Measurements from ENCODE around the gene GGN.

DNA sequence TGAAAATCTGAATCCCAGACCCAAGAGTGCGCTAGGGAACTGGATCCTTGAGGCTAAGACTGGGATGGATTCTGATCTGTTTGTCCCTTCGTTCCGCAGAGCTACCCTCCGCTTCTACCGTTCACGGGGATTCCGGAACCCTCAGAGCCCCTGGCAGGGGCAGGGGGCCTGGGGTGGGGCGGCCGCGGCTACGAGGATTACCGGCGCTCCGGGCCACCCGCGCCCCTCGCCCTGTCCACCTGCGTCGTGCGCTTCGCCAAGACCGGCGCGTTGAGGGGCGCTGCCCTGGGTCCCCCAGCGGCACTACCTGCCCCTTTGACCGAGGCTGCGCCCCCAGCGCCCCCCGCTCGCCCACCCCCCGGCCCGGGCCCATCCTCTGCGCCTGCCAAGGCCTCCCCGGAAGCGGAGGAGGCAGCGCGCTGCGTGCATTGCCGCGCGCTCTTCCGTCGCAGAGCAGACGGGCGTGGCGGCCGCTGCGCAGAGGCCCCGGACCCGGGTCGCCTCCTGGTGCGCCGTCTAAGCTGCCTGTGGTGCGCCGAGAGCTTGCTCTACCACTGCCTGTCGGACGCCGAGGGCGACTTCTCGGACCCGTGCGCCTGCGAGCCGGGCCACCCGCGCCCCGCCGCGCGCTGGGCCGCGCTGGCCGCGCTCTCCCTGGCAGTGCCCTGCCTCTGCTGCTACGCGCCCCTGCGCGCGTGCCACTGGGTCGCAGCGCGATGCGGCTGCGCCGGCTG, 7.7 kb upstream of the GGN start:
- TF ChIP-seq, protein P1, sequence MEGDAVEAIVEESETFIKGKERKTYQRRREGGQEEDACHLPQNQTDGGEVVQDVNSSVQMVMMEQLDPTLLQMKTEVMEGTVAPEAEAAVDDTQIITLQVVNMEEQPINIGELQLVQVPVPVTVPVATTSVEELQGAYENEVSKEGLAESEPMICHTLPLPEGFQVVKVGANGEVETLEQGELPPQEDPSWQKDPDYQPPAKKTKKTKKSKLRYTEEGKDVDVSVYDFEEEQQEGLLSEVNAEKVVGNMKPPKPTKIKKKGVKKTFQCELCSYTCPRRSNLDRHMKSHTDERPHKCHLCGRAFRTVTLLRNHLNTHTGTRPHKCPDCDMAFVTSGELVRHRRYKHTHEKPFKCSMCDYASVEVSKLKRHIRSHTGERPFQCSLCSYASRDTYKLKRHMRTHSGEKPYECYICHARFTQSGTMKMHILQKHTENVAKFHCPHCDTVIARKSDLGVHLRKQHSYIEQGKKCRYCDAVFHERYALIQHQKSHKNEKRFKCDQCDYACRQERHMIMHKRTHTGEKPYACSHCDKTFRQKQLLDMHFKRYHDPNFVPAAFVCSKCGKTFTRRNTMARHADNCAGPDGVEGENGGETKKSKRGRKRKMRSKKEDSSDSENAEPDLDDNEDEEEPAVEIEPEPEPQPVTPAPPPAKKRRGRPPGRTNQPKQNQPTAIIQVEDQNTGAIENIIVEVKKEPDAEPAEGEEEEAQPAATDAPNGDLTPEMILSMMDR (IDR thresholded peaks at IDR 0.05): no peak
- TF ChIP-seq POLR2AphosphoS5 (IDR thresholded peaks at IDR 0.05) (no peak), POLR2A (IDR thresholded peaks at IDR 0.05; ENCODE audit: low read depth) (no peak), EP300 (IDR thresholded peaks at IDR 0.05) (no peak)

All from esophagus muscularis mucosa (tissue), 4 donors.